Neural cell (in vitro differentiated cells): Measurements from ENCODE around the gene REC8.

ENCODE experiments used
- EP300 ChIP-seq: fragments of 450-650 bp; conservative IDR thresholded peaks from 2 replicates; pipeline ENCODE4 v1.6.1; 2014; ENCODE audit warnings: antibody characterized with exemption, mild to moderate bottlenecking, moderate library complexity; ENCODE audit not compliant: poor library complexity, severe bottlenecking
- POLR2AphosphoS5 ChIP-seq: IDR thresholded peaks from 2 replicates; pipeline ENCODE4 v1.6.1; 2012
- REST ChIP-seq: IDR thresholded peaks from 2 replicates; pipeline ENCODE4 v1.6.1; 2012; ENCODE audit warnings: borderline replicate concordance
- SMC3 ChIP-seq: fragments of 450-650 bp; conservative IDR thresholded peaks from 2 replicates; pipeline ENCODE4 v1.6.1; 2014; ENCODE audit warnings: antibody characterized with exemption, mild to moderate bottlenecking, moderate library complexity; ENCODE audit not compliant: poor library complexity
- TAF1 ChIP-seq: IDR thresholded peaks from 2 replicates; pipeline ENCODE4 v1.6.1; 2012; ENCODE audit warnings: low read depth
- TF ChIP-seq, protein P1 (sequence below): fragments of 450-650 bp; IDR thresholded peaks from 2 replicates; pipeline ENCODE4 v1.5.1; 2014; ENCODE audit warnings: antibody characterized with exemption, mild to moderate bottlenecking, moderate library complexity; ENCODE audit not compliant: poor library complexity, severe bottlenecking

DNA sequence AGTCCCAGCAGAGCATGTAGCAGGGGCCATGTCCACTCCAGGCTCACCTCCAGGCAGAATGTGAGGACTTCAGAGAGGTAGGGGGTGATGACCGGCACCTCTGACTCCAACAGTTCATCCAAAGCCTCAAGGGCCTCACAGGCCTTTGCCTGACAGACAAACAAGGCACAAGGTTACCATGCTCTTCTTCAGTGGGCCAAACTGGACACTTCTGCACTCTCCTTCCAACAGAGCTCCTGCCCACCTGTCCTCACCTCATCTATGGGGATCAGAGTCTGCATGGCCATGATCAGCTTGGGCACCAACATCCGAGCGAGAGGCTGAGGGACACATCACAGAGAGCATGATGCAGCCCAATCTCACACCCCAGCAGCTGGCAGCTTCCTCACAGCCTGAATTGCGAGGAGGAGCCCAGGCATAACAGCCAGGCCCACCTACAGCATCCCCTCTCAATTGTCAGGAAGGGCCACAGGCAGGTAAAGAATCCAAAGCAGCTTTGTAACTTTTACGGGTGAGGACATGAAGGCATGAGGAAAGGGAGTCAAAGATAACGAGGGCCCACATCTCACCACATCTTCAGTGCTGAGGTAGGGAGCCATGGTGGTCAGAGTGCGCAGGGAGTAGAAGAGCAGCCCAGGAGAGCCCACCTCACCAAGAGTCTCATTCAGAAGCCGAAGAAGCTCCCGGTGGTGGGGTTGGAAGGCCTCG is 15.1 kb downstream of the REC8 start:
- TF ChIP-seq REST (no peak), EP300 (no peak), TAF1 (no peak), SMC3 (no peak), POLR2AphosphoS5 (no peak)
- TF ChIP-seq, protein P1, sequence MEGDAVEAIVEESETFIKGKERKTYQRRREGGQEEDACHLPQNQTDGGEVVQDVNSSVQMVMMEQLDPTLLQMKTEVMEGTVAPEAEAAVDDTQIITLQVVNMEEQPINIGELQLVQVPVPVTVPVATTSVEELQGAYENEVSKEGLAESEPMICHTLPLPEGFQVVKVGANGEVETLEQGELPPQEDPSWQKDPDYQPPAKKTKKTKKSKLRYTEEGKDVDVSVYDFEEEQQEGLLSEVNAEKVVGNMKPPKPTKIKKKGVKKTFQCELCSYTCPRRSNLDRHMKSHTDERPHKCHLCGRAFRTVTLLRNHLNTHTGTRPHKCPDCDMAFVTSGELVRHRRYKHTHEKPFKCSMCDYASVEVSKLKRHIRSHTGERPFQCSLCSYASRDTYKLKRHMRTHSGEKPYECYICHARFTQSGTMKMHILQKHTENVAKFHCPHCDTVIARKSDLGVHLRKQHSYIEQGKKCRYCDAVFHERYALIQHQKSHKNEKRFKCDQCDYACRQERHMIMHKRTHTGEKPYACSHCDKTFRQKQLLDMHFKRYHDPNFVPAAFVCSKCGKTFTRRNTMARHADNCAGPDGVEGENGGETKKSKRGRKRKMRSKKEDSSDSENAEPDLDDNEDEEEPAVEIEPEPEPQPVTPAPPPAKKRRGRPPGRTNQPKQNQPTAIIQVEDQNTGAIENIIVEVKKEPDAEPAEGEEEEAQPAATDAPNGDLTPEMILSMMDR = no peak
